ENCODE data around the gene LRRC61. TPM values are rescaled to one million over a fixed set of nuclear protein-coding genes. Genes with fewer than 3 reads are reported as not detected.
"Not testable (repeated sequence)": the region's sequence is repeated elsewhere in the genome, so short reads cannot be mapped to it uniquely, and the experiment has no call there.

LRRC61 gene
- total RNA-seq, 1 donor, result 4.0 TPM

DNA sequence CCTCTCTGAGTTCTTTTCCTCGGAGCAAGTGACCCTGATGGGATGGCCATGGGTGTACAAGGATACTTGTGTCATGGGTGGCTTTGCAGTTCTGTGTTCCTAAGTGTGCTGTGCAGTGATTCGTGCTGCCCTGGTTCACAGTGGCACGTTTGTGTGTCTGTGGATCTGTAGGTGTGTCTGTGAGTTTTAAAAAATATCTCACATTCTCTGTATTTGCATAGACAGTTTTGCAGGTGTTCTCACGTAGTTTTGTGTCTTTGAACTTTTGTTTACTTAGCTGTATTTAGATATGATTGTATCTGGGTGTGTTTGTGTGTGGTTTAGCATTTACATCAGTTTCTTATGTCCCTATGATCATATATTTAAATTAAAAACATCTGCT lies 59.7 kb downstream of the LRRC61 start:
- H3K4me2 ChIP-seq (ENCODE audit: insufficient read depth, low read length), result no peak overlapping the region
- peaks cover 35% of the 10 kb centered on the region for H3K79me2 ChIP-seq (ENCODE audit: insufficient read depth, low read length)
- no peak overlapping the region for H3K27ac ChIP-seq (ENCODE audit: low read depth, low read length)
- H3K4me1 ChIP-seq (ENCODE audit: insufficient read depth, low read length), result peaks cover 12% of the 10 kb centered on the region
- peaks cover 7% of the 10 kb centered on the region for H4K20me1 ChIP-seq (ENCODE audit: insufficient read depth, low read length)
- TF ChIP-seq, protein P1, sequence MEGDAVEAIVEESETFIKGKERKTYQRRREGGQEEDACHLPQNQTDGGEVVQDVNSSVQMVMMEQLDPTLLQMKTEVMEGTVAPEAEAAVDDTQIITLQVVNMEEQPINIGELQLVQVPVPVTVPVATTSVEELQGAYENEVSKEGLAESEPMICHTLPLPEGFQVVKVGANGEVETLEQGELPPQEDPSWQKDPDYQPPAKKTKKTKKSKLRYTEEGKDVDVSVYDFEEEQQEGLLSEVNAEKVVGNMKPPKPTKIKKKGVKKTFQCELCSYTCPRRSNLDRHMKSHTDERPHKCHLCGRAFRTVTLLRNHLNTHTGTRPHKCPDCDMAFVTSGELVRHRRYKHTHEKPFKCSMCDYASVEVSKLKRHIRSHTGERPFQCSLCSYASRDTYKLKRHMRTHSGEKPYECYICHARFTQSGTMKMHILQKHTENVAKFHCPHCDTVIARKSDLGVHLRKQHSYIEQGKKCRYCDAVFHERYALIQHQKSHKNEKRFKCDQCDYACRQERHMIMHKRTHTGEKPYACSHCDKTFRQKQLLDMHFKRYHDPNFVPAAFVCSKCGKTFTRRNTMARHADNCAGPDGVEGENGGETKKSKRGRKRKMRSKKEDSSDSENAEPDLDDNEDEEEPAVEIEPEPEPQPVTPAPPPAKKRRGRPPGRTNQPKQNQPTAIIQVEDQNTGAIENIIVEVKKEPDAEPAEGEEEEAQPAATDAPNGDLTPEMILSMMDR (IDR thresholded peaks at IDR 0.05; ENCODE audit: extremely low read depth, low read depth, low read length), result no peak
- H3K27me3 ChIP-seq (ENCODE audit: insufficient read depth, low read length), result no peaks in the 10 kb centered on the region
- peak; percentile 68 for DNase-seq (ENCODE audit: insufficient read length, low spot score, missing footprints)
- H3K36me3 ChIP-seq (ENCODE audit: insufficient read depth, low read length), result no peaks in the 10 kb centered on the region
- no peak overlapping the region for H2AFZ ChIP-seq (ENCODE audit: low read length)
- no peaks in the 10 kb centered on the region for H3K9me3 ChIP-seq (ENCODE audit: low read depth, low read length)
- no peak overlapping the region for H3K4me3 ChIP-seq (ENCODE audit: insufficient read depth, low read length)

DNA sequence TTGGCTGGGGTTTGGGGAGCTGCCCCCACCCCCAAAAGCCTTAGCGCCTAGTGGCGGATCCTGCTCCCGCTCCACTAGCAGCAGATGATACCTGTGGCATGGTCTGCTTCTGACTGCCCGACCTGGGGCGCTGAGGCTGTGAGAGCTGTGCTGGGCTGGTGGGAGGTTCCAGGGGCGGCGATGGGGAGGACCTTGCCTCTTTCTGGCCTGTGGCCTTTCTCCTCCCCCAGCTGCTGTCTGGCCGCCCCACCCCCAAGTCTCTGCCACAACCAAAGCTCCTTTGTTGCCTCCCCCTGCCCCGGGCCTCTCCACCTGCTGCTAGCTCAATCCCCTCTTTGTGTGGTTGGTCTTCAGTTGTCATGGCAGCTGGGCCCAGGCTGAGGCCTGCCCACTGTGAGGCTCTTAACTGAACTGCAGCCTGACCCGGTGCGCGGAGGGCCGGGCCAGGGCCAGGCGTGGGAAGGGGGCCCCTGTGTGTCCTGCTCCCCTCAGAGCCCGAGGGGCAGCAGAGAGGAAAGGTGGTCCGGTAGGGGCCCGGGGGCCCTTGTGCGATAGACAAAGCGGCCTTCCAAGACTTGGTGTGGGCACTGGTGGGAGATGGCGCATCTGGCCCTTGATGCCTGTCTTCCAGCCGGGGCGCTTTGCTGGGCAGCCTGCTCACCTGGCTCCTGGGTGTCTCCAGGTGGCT lies 60.7 kb downstream of the LRRC61 start:
- Histone ChIP-seq H4K20me1 (ENCODE audit: insufficient read depth, low read length) (peaks cover 7% of the 10 kb centered on the region), H3K79me2 (ENCODE audit: insufficient read depth, low read length) (peaks cover 35% of the 10 kb centered on the region), H3K4me3 (ENCODE audit: insufficient read depth, low read length) (no peak overlapping the region), H3K4me1 (ENCODE audit: insufficient read depth, low read length) (peaks cover 3% of the 10 kb centered on the region), H3K4me2 (ENCODE audit: insufficient read depth, low read length) (no peak overlapping the region), H3K27ac (ENCODE audit: low read depth, low read length) (no peak overlapping the region), H3K36me3 (ENCODE audit: insufficient read depth, low read length) (no peaks in the 10 kb centered on the region), H3K9me3 (ENCODE audit: low read depth, low read length) (no peaks in the 10 kb centered on the region), H3K27me3 (ENCODE audit: insufficient read depth, low read length) (no peaks in the 10 kb centered on the region), H2AFZ (ENCODE audit: low read length) (no peak overlapping the region)
- peak; percentile 67 for DNase-seq (ENCODE audit: insufficient read length, low spot score, missing footprints)
- TF ChIP-seq, protein P1 (IDR thresholded peaks at IDR 0.05; ENCODE audit: extremely low read depth, low read depth, low read length), result no peak

DNA sequence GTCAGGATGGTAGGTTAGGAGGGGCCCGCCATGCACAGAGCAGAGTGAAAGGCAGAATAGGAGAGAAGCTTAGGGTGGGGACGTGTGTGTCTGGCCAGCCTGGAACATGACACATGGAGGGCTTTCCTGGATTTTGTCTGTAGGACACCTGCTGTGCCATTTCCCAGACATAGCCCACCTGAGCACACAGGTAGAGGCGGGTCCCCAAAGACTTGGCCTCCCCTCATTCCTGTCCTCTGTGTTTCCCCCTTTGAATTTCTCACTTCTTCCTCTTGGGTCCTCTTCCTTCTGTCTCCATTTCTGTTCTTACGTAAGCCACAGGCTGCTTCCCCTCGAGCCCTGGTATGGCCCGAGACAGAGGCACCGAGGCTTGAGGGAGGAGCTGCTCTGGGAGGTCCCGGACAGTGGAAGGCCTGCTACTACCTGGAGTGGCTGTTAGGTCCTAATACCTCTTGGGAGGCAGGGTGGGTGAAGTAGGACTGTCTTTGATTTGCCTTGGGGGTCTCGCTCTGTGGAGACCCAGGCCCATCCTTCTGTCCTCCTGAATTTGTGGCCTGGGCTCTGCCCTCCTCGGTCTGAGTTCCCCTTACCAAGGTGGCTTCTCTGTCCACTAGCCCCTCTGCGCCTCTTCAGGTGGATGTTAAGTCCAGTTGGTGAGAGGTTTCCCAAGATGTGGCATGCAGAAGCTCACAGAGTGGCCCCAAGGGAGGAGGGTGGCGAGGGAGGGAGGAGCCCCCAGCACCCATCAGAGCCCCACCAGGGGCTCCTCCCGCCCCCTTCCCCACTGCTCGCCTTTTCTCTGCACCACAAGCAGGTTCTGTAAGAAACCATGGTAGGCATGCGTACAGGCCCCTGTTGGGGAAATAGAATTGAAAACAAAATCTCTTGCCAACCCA lies 61.5 kb downstream of the LRRC61 start:
- TF ChIP-seq, protein P1 (IDR thresholded peaks at IDR 0.05; ENCODE audit: extremely low read depth, low read depth, low read length), result no peak
- H3K4me3 ChIP-seq (ENCODE audit: insufficient read depth, low read length), result no peak overlapping the region
- H3K36me3 ChIP-seq (ENCODE audit: insufficient read depth, low read length), result no peaks in the 10 kb centered on the region
- H4K20me1 ChIP-seq (ENCODE audit: insufficient read depth, low read length), result peaks cover 7% of the 10 kb centered on the region
- peaks cover 3% of the 10 kb centered on the region for H3K4me1 ChIP-seq (ENCODE audit: insufficient read depth, low read length)
- H3K4me2 ChIP-seq (ENCODE audit: insufficient read depth, low read length), result no peak overlapping the region
- no peak overlapping the region for H2AFZ ChIP-seq (ENCODE audit: low read length)
- no peaks in the 10 kb centered on the region for H3K27me3 ChIP-seq (ENCODE audit: insufficient read depth, low read length)
- H3K9me3 ChIP-seq (ENCODE audit: low read depth, low read length), result no peaks in the 10 kb centered on the region
- peak; percentile 73 for DNase-seq (ENCODE audit: insufficient read length, low spot score, missing footprints)
- H3K79me2 ChIP-seq (ENCODE audit: insufficient read depth, low read length), result peaks cover 32% of the 10 kb centered on the region
- H3K27ac ChIP-seq (ENCODE audit: low read depth, low read length), result no peak overlapping the region

DNA sequence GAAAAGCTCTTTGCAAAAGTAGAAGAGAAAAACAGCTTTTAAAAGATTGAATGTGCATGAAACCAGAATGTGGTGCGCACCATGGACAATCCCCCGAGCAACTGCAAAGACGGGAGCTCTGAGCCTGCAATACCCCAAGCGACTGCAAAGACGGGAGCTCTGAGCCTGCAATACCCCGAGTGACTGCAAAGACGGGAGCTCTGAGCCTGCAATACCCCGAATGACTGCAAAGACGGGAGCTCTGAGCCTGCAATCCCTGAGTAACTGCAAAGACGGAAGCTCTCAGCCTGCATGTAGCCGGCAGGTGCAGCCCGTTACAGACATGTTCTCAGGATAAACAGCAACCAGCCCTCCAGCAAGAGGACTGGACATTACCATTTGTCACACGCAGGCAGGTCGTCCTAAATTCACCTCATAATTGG lies 62.2 kb downstream of the LRRC61 start:
- no peak for DNase-seq (ENCODE audit: insufficient read length, low spot score, missing footprints)
- H3K27ac ChIP-seq (ENCODE audit: low read depth, low read length), result no peak overlapping the region
- peaks cover 8% of the 10 kb centered on the region for H4K20me1 ChIP-seq (ENCODE audit: insufficient read depth, low read length)
- H3K36me3 ChIP-seq (ENCODE audit: insufficient read depth, low read length), result peaks cover 3% of the 10 kb centered on the region
- no peaks in the 10 kb centered on the region for H3K9me3 ChIP-seq (ENCODE audit: low read depth, low read length)
- H2AFZ ChIP-seq (ENCODE audit: low read length), result no peak overlapping the region
- H3K4me3 ChIP-seq (ENCODE audit: insufficient read depth, low read length), result no peak overlapping the region
- H3K4me2 ChIP-seq (ENCODE audit: insufficient read depth, low read length), result no peak overlapping the region
- TF ChIP-seq, protein P1 (IDR thresholded peaks at IDR 0.05; ENCODE audit: extremely low read depth, low read depth, low read length), result no peak
- no peaks in the 10 kb centered on the region for H3K4me1 ChIP-seq (ENCODE audit: insufficient read depth, low read length)
- peaks cover 26% of the 10 kb centered on the region for H3K79me2 ChIP-seq (ENCODE audit: insufficient read depth, low read length)
- H3K27me3 ChIP-seq (ENCODE audit: insufficient read depth, low read length), result no peaks in the 10 kb centered on the region

DNA sequence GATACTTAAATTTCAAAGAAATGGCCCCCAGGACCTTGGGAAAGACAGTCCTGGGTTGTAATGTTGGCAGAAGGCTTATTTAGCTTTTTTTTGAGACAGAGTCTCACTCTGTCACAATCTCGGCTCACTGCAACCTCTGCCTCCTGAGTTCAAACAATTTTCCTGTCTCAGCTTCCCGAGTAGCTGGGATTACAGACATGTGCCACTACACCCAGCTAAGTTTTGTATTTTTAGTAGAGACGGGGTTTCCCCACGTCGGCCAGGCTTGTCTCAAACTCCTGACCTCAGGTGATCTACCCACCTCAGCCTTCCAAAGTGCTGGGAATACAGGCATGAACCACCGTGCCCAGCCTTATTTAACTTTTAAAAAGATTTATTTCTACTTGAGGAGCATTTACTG lies 62.7 kb downstream of the LRRC61 start:
- not testable (repeated sequence) for H3K9me3 ChIP-seq (ENCODE audit: low read depth, low read length); H3K36me3 ChIP-seq (ENCODE audit: insufficient read depth, low read length); H3K4me3 ChIP-seq (ENCODE audit: insufficient read depth, low read length); H3K27me3 ChIP-seq (ENCODE audit: insufficient read depth, low read length); H3K4me2 ChIP-seq (ENCODE audit: insufficient read depth, low read length); H3K27ac ChIP-seq (ENCODE audit: low read depth, low read length); H2AFZ ChIP-seq (ENCODE audit: low read length); DNase-seq (ENCODE audit: insufficient read length, low spot score, missing footprints); H3K4me1 ChIP-seq (ENCODE audit: insufficient read depth, low read length)
- peaks cover 10% of the 10 kb centered on the region for H4K20me1 ChIP-seq (ENCODE audit: insufficient read depth, low read length)
- H3K79me2 ChIP-seq (ENCODE audit: insufficient read depth, low read length), result peaks cover 20% of the 10 kb centered on the region

Data from osteoblast (primary cell).